OCI-LY7 (cell line): Measurements from ENCODE around the gene PDILT. TPM values are rescaled to one million over a fixed set of nuclear protein-coding genes. Genes with fewer than 3 reads are reported as not detected.
"Not testable (repeated sequence)": the region's sequence is repeated elsewhere in the genome, so short reads cannot be mapped to it uniquely, and the experiment has no call there.

Source experiments
- BruUV-seq: library from RNA; stranded (reverse); fragments of 400-500 nt; replicated peaks from 2 replicates; lab custom pipeline; 2021; lab: Mats Ljungman, UMichigan
- CTCF ChIA-PET: fragments of 300-600 bp; sonication (Branson Sonifier 250); formaldehyde crosslinking; loops from one replicate; lab custom pipeline; 2022; ENCODE audit warnings: antibody characterized with exemption; ENCODE audit not compliant: unreplicated experiment; lab: Charles Lee
- POLR2A ChIA-PET: fragments of 300-600 bp; sonication (Branson Sonifier 250); formaldehyde crosslinking; loops from one replicate; lab custom pipeline; 2022; ENCODE audit warnings: antibody characterized with exemption; lab: Charles Lee
- DNase-seq: peaks from one replicate; pipeline ENCODE4 v3.0.0-alpha.2; 2015; ENCODE audit warnings: low spot score
- H2AFZ ChIP-seq: fragments of 200-600 bp; sonication (generic), shearing (Covaris generic); 2 replicates; pipeline ENCODE4 v1.6.1; 2014; ENCODE audit warnings: mild to moderate bottlenecking, antibody characterized with exemption, low read length, moderate library complexity
- H3K27ac ChIP-seq: fragments of 200-600 bp; sonication (generic); 2 replicates; pipeline ENCODE4 v1.5.1; 2014; ENCODE audit warnings: mixed run types, low read depth, mild to moderate bottlenecking, moderate library complexity, low read length, inconsistent platforms; ENCODE audit not compliant: poor library complexity, severe bottlenecking
- H3K36me3 ChIP-seq: fragments of 200-600 bp; sonication (generic); 2 replicates; pipeline ENCODE4 v1.6.1; 2014; ENCODE audit warnings: mild to moderate bottlenecking, antibody characterized with exemption, low read length, moderate library complexity, mixed read lengths; ENCODE audit not compliant: insufficient read depth
- H3K4me1 ChIP-seq: fragments of 200-600 bp; sonication (generic); 2 replicates; pipeline ENCODE4 v1.5.1; 2014; ENCODE audit warnings: mild to moderate bottlenecking, low read length; ENCODE audit not compliant: insufficient read depth, poor library complexity, severe bottlenecking
- H3K4me2 ChIP-seq: fragments of 200-600 bp; sonication (generic); 2 replicates; pipeline ENCODE4 v1.6.1; 2014; ENCODE audit warnings: mild to moderate bottlenecking, low read length
- H3K4me3 ChIP-seq: fragments of 200-600 bp; sonication (generic); 2 replicates; pipeline ENCODE4 v1.5.1; 2014; ENCODE audit warnings: mild to moderate bottlenecking, low read depth, low read length; ENCODE audit not compliant: poor library complexity, severe bottlenecking
- H3K79me2 ChIP-seq: fragments of 200-600 bp; sonication (generic); 2 replicates; pipeline ENCODE4 v1.6.1; 2016; ENCODE audit warnings: low read depth, mild to moderate bottlenecking, low read length, moderate library complexity, mixed read lengths; ENCODE audit not compliant: insufficient read depth
- H3K9me2 ChIP-seq: fragments of 200-600 bp; sonication (generic); 2 replicates; pipeline ENCODE4 v1.6.1; 2016; ENCODE audit warnings: mild to moderate bottlenecking, low read length, mixed read lengths; ENCODE audit not compliant: insufficient read depth
- H3K9me3 ChIP-seq: fragments of 200-600 bp; sonication (generic); 2 replicates; pipeline ENCODE4 v1.6.1; 2014; ENCODE audit warnings: mild to moderate bottlenecking, mixed run types, low read length, mixed read lengths
- H4K20me1 ChIP-seq: fragments of 200-600 bp; sonication (generic); 2 replicates; pipeline ENCODE4 v1.6.1; 2014; ENCODE audit warnings: mild to moderate bottlenecking, antibody characterized with exemption, low read length, moderate library complexity, mixed read lengths; ENCODE audit not compliant: insufficient read depth
- CTCF ChIP-seq: fragments of 200-600 bp; sonication (generic); conservative IDR thresholded peaks from 2 replicates; pipeline ENCODE4 v1.5.1; 2014; ENCODE audit warnings: mild to moderate bottlenecking, antibody characterized with exemption, low read length, moderate library complexity, mixed read lengths
- EZH2phosphoT487 ChIP-seq: fragments of 200-600 bp; sonication (generic); IDR thresholded peaks from 2 replicates; pipeline ENCODE4 v1.6.1; 2018; ENCODE audit warnings: low read depth, borderline replicate concordance, mild to moderate bottlenecking, mixed run types, antibody characterized with exemption, low read length, moderate library complexity, mixed read lengths
- intact Hi-C: fragments of 100-400 bp; cut with micrococcal nuclease; formaldehyde crosslinking; loops from one replicate; pipeline ENCODE4 v1.10.0; 2022; ENCODE audit not compliant: unreplicated experiment
- total RNA-seq, 2 experiments: library from RNA; depleted of rRNA in 1 of 2; stranded (reverse); fragments of >200 nt in 1 of 2; shearing (Covaris generic) in 1 of 2; gene quantifications; 2 replicates each; pipeline ENCODE4 v1.2.3, GENCODE V29; 2014 to 2022

The PDILT gene
- total RNA-seq, 2 experiments from 2014 or later: not detected

- ChIA-PET POLR2A (no interaction called here), CTCF (no interaction called here)
- no peak overlapping the region for H3K4me2 ChIP-seq
- H3K27ac ChIP-seq: no peak overlapping the region
- no peaks in the 10 kb centered on the region for H3K36me3 ChIP-seq
- BruUV-seq: no TSS peak
- intact Hi-C loops: no loop called here
- H3K79me2 ChIP-seq: no peaks in the 10 kb centered on the region
- no peak overlapping the region for H2AFZ ChIP-seq
- no peaks in the 10 kb centered on the region for H3K9me3 ChIP-seq
- no peak for DNase-seq
- no peaks in the 10 kb centered on the region for H3K9me2 ChIP-seq
- TF ChIP-seq CTCF: no peak
- no peak for TF ChIP-seq EZH2phosphoT487
- H4K20me1 ChIP-seq: no peaks in the 10 kb centered on the region
- no peaks in the 10 kb centered on the region for H3K4me1 ChIP-seq
- H3K4me3 ChIP-seq: no peak overlapping the region
These were observed 36.7 kb upstream of the PDILT start for GRCh38 chr16:20441191-20441590.

GRCh38 chr16:20440731-20441130, 36.2 kb upstream of the PDILT start:
- H3K79me2 ChIP-seq, H3K36me3 ChIP-seq, BruUV-seq, POLR2A ChIA-PET, H3K9me2 ChIP-seq, H3K9me3 ChIP-seq, intact Hi-C loops, H3K4me1 ChIP-seq, H4K20me1 ChIP-seq, H3K4me2 ChIP-seq, CTCF ChIA-PET, H3K27ac ChIP-seq, H2AFZ ChIP-seq, H3K4me3 ChIP-seq, DNase-seq: not testable (repeated sequence)

- BruUV-seq, intact Hi-C loops, H3K36me3 ChIP-seq, DNase-seq, H3K4me1 ChIP-seq, H3K27ac ChIP-seq, H3K9me3 ChIP-seq, POLR2A ChIA-PET, H2AFZ ChIP-seq, H3K9me2 ChIP-seq, H3K4me2 ChIP-seq, CTCF ChIA-PET, H3K79me2 ChIP-seq, H3K4me3 ChIP-seq, H4K20me1 ChIP-seq: not testable (repeated sequence)
These were observed 35.3 kb upstream of the PDILT start for GRCh38 chr16:20439820-20440231.

- POLR2A ChIA-PET: not testable (repeated sequence)
- CTCF ChIA-PET: interaction anchor here (0.6 kb wide), 1 partner anchor 569 kb away, joined by 3 read pairs; no protein-coding TSS in a partner anchor
These were observed 34.4 kb upstream of the PDILT start for GRCh38 chr16:20438950-20439349.

More at GRCh38 chr16:20438950-20439349, 34.4 kb upstream of the PDILT start:
- H3K9me3 ChIP-seq, H3K36me3 ChIP-seq, H3K4me1 ChIP-seq, H3K4me2 ChIP-seq, DNase-seq, H3K79me2 ChIP-seq, H2AFZ ChIP-seq, BruUV-seq, H4K20me1 ChIP-seq, intact Hi-C loops, H3K9me2 ChIP-seq, H3K27ac ChIP-seq, H3K4me3 ChIP-seq: not testable (repeated sequence)
